B cell (primary cell): ENCODE results near the gene JMY. TPM values are rescaled to one million over a fixed set of nuclear protein-coding genes. Genes with fewer than 3 reads are reported as not detected.

Source experiments
- ATAC-seq: fragments of 200-7000 bp; cut with Tn5 transposase; one replicate; pipeline ENCODE4 v1.10.0; 2021; ENCODE audit warnings: low read depth, mild to moderate bottlenecking, moderate number of reproducible peaks, moderate library complexity
- CTCF ChIA-PET: fragments of 350-600 bp; sonication (Branson Sonifier 250); formaldehyde crosslinking; loops from one replicate; lab custom pipeline; 2021; ENCODE audit warnings: antibody characterized with exemption, inconsistent platforms; lab: Charles Lee
- POLR2A ChIA-PET: fragments of 350-600 bp; sonication (Branson Sonifier 250); formaldehyde crosslinking; loops from one replicate; lab custom pipeline; 2021; ENCODE audit warnings: antibody characterized with exemption; lab: Charles Lee
- DNase-seq: peaks from one replicate; pipeline ENCODE4 v3.0.0; 2013
- H2AFZ ChIP-seq: 2 replicates; pipeline ENCODE4 v1.6.1; 2012; ENCODE audit warnings: mild to moderate bottlenecking, low read depth, low read length; ENCODE audit not compliant: insufficient read depth, poor library complexity, severe bottlenecking
- H3K27ac ChIP-seq, 2 donors: 1 replicate in 1 of 2; 2 replicates in 1 of 2; pipeline ENCODE4 v1.5.1; 2012 to 2013; ENCODE audit warnings: low read length in 2 of 2, mild to moderate bottlenecking in 2 of 2, moderate library complexity in 1 of 2
- H3K27me3 ChIP-seq, 4 experiments: fragments of 200-600 bp in 1 of 4; sonication (generic) in 1 of 4; replicated peaks in 1 of 4; 1 replicate in 2 of 4; 2 replicates in 2 of 4; pipeline versions ENCODE4 v1.6.1 to v1.7.0; 2013 to 2016; ENCODE audit warnings: low read length in 3 of 4, mild to moderate bottlenecking in 2 of 4, mixed read lengths in 1 of 4, moderate library complexity in 1 of 4; ENCODE audit not compliant: insufficient read depth in 4 of 4, control insufficient read depth in 3 of 4; ENCODE audit errors: control extremely low read depth in 1 of 4
- H3K36me3 ChIP-seq, 2 experiments: replicated peaks in 1 of 2; 1 replicate in 1 of 2; 2 replicates in 1 of 2; pipeline versions ENCODE4 v1.6.1 to v1.7.1; 2013; ENCODE audit warnings: low read length in 1 of 2; ENCODE audit not compliant: insufficient read depth in 2 of 2, control insufficient read depth in 1 of 2; ENCODE audit errors: control extremely low read depth in 1 of 2, extremely low read depth in 1 of 2
- H3K4me1 ChIP-seq, 2 donors: fragments of 200-600 bp in 1 of 2; sonication (generic) in 1 of 2; 1 replicate in 1 of 2; 2 replicates in 1 of 2; pipeline versions ENCODE4 v1.5.1 to v1.6.1; 2013 to 2017; ENCODE audit warnings: low read length in 2 of 2; ENCODE audit not compliant: control insufficient read depth in 2 of 2, insufficient read depth in 2 of 2
- H3K4me2 ChIP-seq: replicated peaks from 2 replicates; pipeline ENCODE3; 2012; ENCODE audit warnings: mild to moderate bottlenecking, low read depth, low read length; ENCODE audit not compliant: poor library complexity, severe bottlenecking
- H3K4me3 ChIP-seq, 5 experiments: fragments of 200-600 bp in 1 of 5; sonication (generic) in 1 of 5; 1 replicate in 3 of 5; 2 replicates in 2 of 5; pipeline versions ENCODE4 v1.5.1 to v1.7.0; 2011 to 2016; ENCODE audit warnings: low read length in 4 of 5, mild to moderate bottlenecking in 4 of 5, low read depth in 2 of 5, control low read depth in 1 of 5, moderate library complexity in 1 of 5; ENCODE audit not compliant: insufficient read depth in 1 of 5; ENCODE audit errors: control extremely low read depth in 1 of 5, extremely low read depth in 1 of 5
- H3K79me2 ChIP-seq: fragments of 200-600 bp; sonication (generic); one replicate; pipeline ENCODE4 v1.6.0; 2016; ENCODE audit warnings: low read length; ENCODE audit not compliant: control insufficient read depth, insufficient read depth
- H3K9ac ChIP-seq: fragments of 200-600 bp; sonication (generic); 2 replicates; pipeline ENCODE4 v1.6.1; 2017; ENCODE audit warnings: mild to moderate bottlenecking, low read length, moderate library complexity
- H3K9me3 ChIP-seq, 3 donors: one replicate each; pipeline versions ENCODE4 v1.6.1 to v1.7.1; 2013; ENCODE audit warnings: low read length in 2 of 3; ENCODE audit not compliant: control insufficient read depth in 2 of 3, insufficient read depth in 1 of 3; ENCODE audit errors: control extremely low read depth in 1 of 3
- H4K20me1 ChIP-seq: 2 replicates; pipeline ENCODE4 v1.6.0; 2012; ENCODE audit warnings: mild to moderate bottlenecking, low read length; ENCODE audit not compliant: insufficient read depth, control insufficient read depth, poor library complexity, severe bottlenecking
- H3K27ac Mint-ChIP-seq: one replicate; pipeline ENCODE4 v1.8.0; 2021; ENCODE audit warnings: mixed read lengths
- H3K27me3 Mint-ChIP-seq: one replicate; pipeline ENCODE4 v1.8.0; 2021; ENCODE audit warnings: mixed read lengths
- H3K4me1 Mint-ChIP-seq: one replicate; pipeline ENCODE4 v1.8.0; 2021; ENCODE audit warnings: mixed read lengths
- H3K4me3 Mint-ChIP-seq: one replicate; pipeline ENCODE4 v1.8.0; 2021; ENCODE audit warnings: mixed read lengths
- H3K9me3 Mint-ChIP-seq: one replicate; pipeline ENCODE4 v1.8.0; 2022; ENCODE audit warnings: mixed read lengths; ENCODE audit not compliant: insufficient read depth
- CTCF ChIP-seq: fragments of 200-600 bp; IDR thresholded peaks from one replicate; pipeline ENCODE4 v1.8.0; 2022; ENCODE audit warnings: antibody characterized with exemption, mild to moderate bottlenecking
- EZH2 ChIP-seq: IDR thresholded peaks from 2 replicates; pipeline ENCODE4 v1.6.1; 2012; ENCODE audit warnings: borderline replicate concordance, low read depth, mild to moderate bottlenecking, moderate library complexity, low read length; ENCODE audit not compliant: insufficient read depth, poor library complexity, severe bottlenecking
- WGBS: methylation state at CpG from one replicate; pipeline ENCODE4 v1.1.5; 2013; ENCODE audit warnings: missing lambda C conversion rate; ENCODE audit not compliant: insufficient coverage; 5-methylcytosine and 5-hydroxymethylcytosine counted together
- intact Hi-C: fragments of 100-400 bp; cut with micrococcal nuclease; formaldehyde crosslinking; loops from one replicate; pipeline ENCODE4 v1.10.0; 2022
- polyA plus RNA-seq: library from polyadenylated mRNA; depleted of rRNA; stranded (reverse); fragments of >200 nt; gene quantifications from 2 replicates; pipeline ENCODE4 v1.2.3, GENCODE V29; 2012
- total RNA-seq, 2 donors: library from RNA; stranded (reverse); fragments of 120-200 nt in 1 of 2; gene quantifications; 1 replicate in 1 of 2; 2 replicates in 1 of 2; pipeline versions ENCODE4 v1.2.3 to v1.2.4, GENCODE V29; 2013 to 2022

The JMY gene
- total and polyA plus RNA-seq, 2 donors (not counting 1 experiment from before 2014, with no cell fraction given), result 2.7 to 20.5 TPM

GRCh38 chr5:79236970-79237739 lies 1.2 kb downstream of the JMY start:
- Mint-ChIP-seq H3K9me3 (no peaks in the 10 kb centered on the region), H3K4me1 (peaks cover 39% of the 10 kb centered on the region), H3K27ac (peak overlapping the region; percentile 83), H3K27me3 (no peaks in the 10 kb centered on the region), H3K4me3 (peak overlapping the region; percentile 96)
- Histone ChIP-seq H3K9me3 (no peaks in the 10 kb centered on the region), H3K4me1 (peaks cover 21 to 33% of the 10 kb centered on the region in 2 donors), H3K27me3 (no peaks in the 10 kb centered on the region), H3K36me3 (no peaks in the 10 kb centered on the region), H2AFZ (peak overlapping the region; percentile 76), H3K79me2 (peaks cover 20% of the 10 kb centered on the region), H3K4me2 (peak overlapping the region; percentile 93), H3K27ac (peak overlapping the region in 1 of 2 donors; percentile 87), H4K20me1 (peaks cover 50% of the 10 kb centered on the region), H3K4me3 (peak overlapping the region; percentile 69 to 84 (median 77)), H3K9ac (peak overlapping the region; percentile 95)
- no peak for TF ChIP-seq CTCF
- no peak for TF ChIP-seq EZH2
- under 1% methylated on average over 59 of the region's 61 CpGs for WGBS
- ChIA-PET POLR2A (interaction anchor here (1.0 kb wide), 1 partner anchor 254 kb away, joined by 4 read pairs; no protein-coding TSS in a partner anchor), CTCF (interaction anchor here (0.6 to 1.2 kb wide), 3 partner anchors 20 to 252 kb away, joined by 3 to 4 read pairs (median 4); partner anchors contain the start of gene ARSB)
- ATAC-seq (no peak), DNase-seq (peak; percentile 60)
- intact Hi-C loops, result loop anchor here (2.0 to 10.0 kb wide), 5 partner anchors 252 to 1745 kb away; partner anchors contain the start of genes AP3B1, ARSB, TBCA and WDR41
